ENCODE measurements around the gene RNASE12. TPM values are rescaled to one million over a fixed set of nuclear protein-coding genes. Genes with fewer than 3 reads are reported as not detected.
"Not testable (repeated sequence)": the region's sequence is repeated elsewhere in the genome, so short reads cannot be mapped to it uniquely, and the experiment has no call there.

The RNASE12 gene
- total RNA-seq, 2 experiments from 2014 or later, result not detected

- ATAC-seq (ENCODE audit: poor library complexity) (no peak), DNase-seq (no peak)
- H3K9me3 ChIP-seq (ENCODE audit: control insufficient read depth in 1 of 2, insufficient read depth in 1 of 2, low read length in 2 of 2), result peaks cover 0 to 10% of the 10 kb centered on the region in 2 experiments
- Mint-ChIP-seq H3K27ac (no peak overlapping the region), H3K9me3 (peaks cover 6% of the 10 kb centered on the region), H3K4me1 (ENCODE audit: low read depth) (peaks cover 16% of the 10 kb centered on the region), H3K4me3 (no peak overlapping the region), H3K27me3 (no peaks in the 10 kb centered on the region), H3K36me3 (ENCODE audit: low read depth) (no peaks in the 10 kb centered on the region)
- no peaks in the 10 kb centered on the region for H3K36me3 ChIP-seq (ENCODE audit: insufficient read depth, low read length)
- ChIA-PET POLR2A (no interaction called here), CTCF (no interaction called here)
- H3K27me3 ChIP-seq (ENCODE audit: control insufficient read depth in 1 of 2, insufficient read depth in 2 of 2, low read length in 2 of 2), result no peaks in the 10 kb centered on the region
- intact Hi-C loops (cut with DNase I, micrococcal nuclease), result no loop called here
- peaks cover 3% of the 10 kb centered on the region for H3K4me1 ChIP-seq (ENCODE audit: insufficient read depth, low read length)
- no peak overlapping the region for H3K4me3 ChIP-seq (ENCODE audit: low read length)
- H3K27ac ChIP-seq (ENCODE audit: low read depth in 1 of 2, low read length in 2 of 2), result no peak overlapping the region
- no peak for TF ChIP-seq CTCF (IDR thresholded peaks at IDR 0.05)
Measured at GRCh38 chr14:20569066-20569465, 22.1 kb downstream of the RNASE12 start.

GRCh38 chr14:20568393-20568792, 22.8 kb downstream of the RNASE12 start:
- intact Hi-C loops (cut with DNase I, micrococcal nuclease), result no loop called here
- ChIA-PET CTCF (no interaction called here), POLR2A (no interaction called here)
- Mint-ChIP-seq H3K9me3 (peaks cover 6% of the 10 kb centered on the region), H3K27me3 (no peaks in the 10 kb centered on the region), H3K4me3 (no peak overlapping the region), H3K27ac (no peak overlapping the region), H3K4me1 (ENCODE audit: low read depth) (peaks cover 16% of the 10 kb centered on the region), H3K36me3 (ENCODE audit: low read depth) (no peaks in the 10 kb centered on the region)
- no peaks in the 10 kb centered on the region for H3K36me3 ChIP-seq (ENCODE audit: insufficient read depth, low read length)
- no peak for DNase-seq
- H3K27ac ChIP-seq (ENCODE audit: low read depth in 1 of 2, low read length in 2 of 2), result no peak overlapping the region
- no peaks in the 10 kb centered on the region for H3K27me3 ChIP-seq (ENCODE audit: control insufficient read depth in 1 of 2, insufficient read depth in 2 of 2, low read length in 2 of 2)
- peaks cover 0 to 10% of the 10 kb centered on the region in 2 experiments for H3K9me3 ChIP-seq (ENCODE audit: control insufficient read depth in 1 of 2, insufficient read depth in 1 of 2, low read length in 2 of 2)
- ATAC-seq (ENCODE audit: poor library complexity), result no peak
- no peak for TF ChIP-seq CTCF (IDR thresholded peaks at IDR 0.05)
- H3K4me1 ChIP-seq (ENCODE audit: insufficient read depth, low read length), result peaks cover 3% of the 10 kb centered on the region
- H3K4me3 ChIP-seq (ENCODE audit: low read length), result no peak overlapping the region

GRCh38 chr14:20567199-20567598, 24.0 kb downstream of the RNASE12 start:
- peaks cover 16% of the 10 kb centered on the region for H3K4me1 Mint-ChIP-seq (ENCODE audit: low read depth)
- H3K27me3 ChIP-seq (ENCODE audit: control insufficient read depth in 1 of 2, insufficient read depth in 2 of 2, low read length in 2 of 2); H3K27ac Mint-ChIP-seq; H3K36me3 Mint-ChIP-seq (ENCODE audit: low read depth); DNase-seq; H3K4me3 ChIP-seq (ENCODE audit: low read length); CTCF ChIA-PET; POLR2A ChIA-PET; H3K4me3 Mint-ChIP-seq; H3K9me3 Mint-ChIP-seq; H3K4me1 ChIP-seq (ENCODE audit: insufficient read depth, low read length); H3K27me3 Mint-ChIP-seq; intact Hi-C loops (cut with DNase I, micrococcal nuclease); H3K36me3 ChIP-seq (ENCODE audit: insufficient read depth, low read length); H3K27ac ChIP-seq (ENCODE audit: low read depth in 1 of 2, low read length in 2 of 2); ATAC-seq (ENCODE audit: poor library complexity): not testable (repeated sequence)
- H3K9me3 ChIP-seq (ENCODE audit: control insufficient read depth in 1 of 2, insufficient read depth in 1 of 2, low read length in 2 of 2), result peaks cover 0 to 10% of the 10 kb centered on the region in 2 experiments

- no peak for TF ChIP-seq CTCF (IDR thresholded peaks at IDR 0.05)
- Mint-ChIP-seq H3K9me3 (peaks cover 6% of the 10 kb centered on the region), H3K27ac (no peak overlapping the region), H3K4me3 (no peak overlapping the region), H3K27me3 (no peaks in the 10 kb centered on the region), H3K4me1 (ENCODE audit: low read depth) (peaks cover 16% of the 10 kb centered on the region), H3K36me3 (ENCODE audit: low read depth) (no peaks in the 10 kb centered on the region)
- no peaks in the 10 kb centered on the region for H3K36me3 ChIP-seq (ENCODE audit: insufficient read depth, low read length)
- CTCF ChIA-PET, result no interaction called here
- no peak for DNase-seq
- no peak overlapping the region for H3K4me3 ChIP-seq (ENCODE audit: low read length)
- intact Hi-C loops (cut with DNase I, micrococcal nuclease), result no loop called here
- H3K9me3 ChIP-seq (ENCODE audit: control insufficient read depth in 1 of 2, insufficient read depth in 1 of 2, low read length in 2 of 2), result peaks cover 0 to 9% of the 10 kb centered on the region in 2 experiments
- H3K27ac ChIP-seq (ENCODE audit: low read depth in 1 of 2, low read length in 2 of 2), result no peak overlapping the region
- ATAC-seq (ENCODE audit: poor library complexity), result no peak
- H3K4me1 ChIP-seq (ENCODE audit: insufficient read depth, low read length), result peaks cover 3% of the 10 kb centered on the region
- POLR2A ChIA-PET, result no interaction called here
- no peaks in the 10 kb centered on the region for H3K27me3 ChIP-seq (ENCODE audit: control insufficient read depth in 1 of 2, insufficient read depth in 2 of 2, low read length in 2 of 2)
Measured at GRCh38 chr14:20564501-20564997, 26.6 kb downstream of the RNASE12 start.
